Keratinocyte (primary cell): Measurements from ENCODE around the gene KRTAP4-2. TPM values are rescaled to one million over a fixed set of nuclear protein-coding genes. Genes with fewer than 3 reads are reported as not detected.

ENCODE experiments used
- DNase-seq: peaks from one replicate; pipeline ENCODE4 v3.0.0-alpha.2; 2011; ENCODE audit warnings: low read depth, missing footprints, low spot score
- FAIRE-seq: peaks from 2 replicates; lab custom pipeline; 2011; peaks lifted over from hg19 to GRCh38; lab: Jason Lieb, UNC
- H2AFZ ChIP-seq: 2 replicates; pipeline ENCODE4 v1.6.0; 2012; ENCODE audit warnings: low read length, control low read depth, inconsistent platforms; ENCODE audit not compliant: control insufficient read depth
- H3K27ac ChIP-seq: 2 replicates; pipeline ENCODE4 v1.5.1; 2011; ENCODE audit warnings: low read length; ENCODE audit not compliant: control insufficient read depth, insufficient read depth
- H3K27me3 ChIP-seq: 3 replicates; pipeline ENCODE4 v1.6.0; 2011; ENCODE audit warnings: low read length; ENCODE audit not compliant: control insufficient read depth, insufficient read depth; ENCODE audit errors: extremely low read depth
- H3K36me3 ChIP-seq, 2 experiments: 2 replicates in 1 of 2; 3 replicates in 1 of 2; pipeline ENCODE4 v1.5.1; 2011; ENCODE audit warnings: low read length in 2 of 2, mild to moderate bottlenecking in 1 of 2; ENCODE audit not compliant: control insufficient read depth in 2 of 2, insufficient read depth in 2 of 2; ENCODE audit errors: extremely low read depth in 1 of 2
- H3K4me1 ChIP-seq: 3 replicates; pipeline ENCODE4 v1.5.1; 2011; ENCODE audit warnings: low read length; ENCODE audit not compliant: control insufficient read depth, insufficient read depth; ENCODE audit errors: extremely low read depth
- H3K4me2 ChIP-seq: 3 replicates; pipeline ENCODE4 v1.6.0; 2011; ENCODE audit warnings: low read depth, low read length; ENCODE audit not compliant: control insufficient read depth, insufficient read depth; ENCODE audit errors: extremely low read depth
- H3K4me3 ChIP-seq, 3 experiments: fragments of 200-600 bp in 1 of 3; sonication (generic) in 1 of 3; 2 replicates in 2 of 3; 3 replicates in 1 of 3; pipeline ENCODE4 v1.5.1; 2011 to 2016; ENCODE audit warnings: low read length in 3 of 3, mild to moderate bottlenecking in 3 of 3, control low read depth in 2 of 3, inconsistent platforms in 1 of 3, low read depth in 1 of 3, mixed read lengths in 1 of 3, mixed run types in 1 of 3, moderate library complexity in 1 of 3; ENCODE audit not compliant: control insufficient read depth in 2 of 3, insufficient read depth in 2 of 3; ENCODE audit errors: extremely low read depth in 1 of 3
- H3K79me2 ChIP-seq: 2 replicates; pipeline ENCODE4 v1.6.0; 2012; ENCODE audit warnings: low read length; ENCODE audit not compliant: control insufficient read depth, insufficient read depth
- H3K9ac ChIP-seq: 3 replicates; pipeline ENCODE4 v1.6.0; 2011; ENCODE audit warnings: low read length; ENCODE audit not compliant: control insufficient read depth, insufficient read depth; ENCODE audit errors: extremely low read depth
- H3K9me1 ChIP-seq: 3 replicates; pipeline ENCODE4 v1.6.0; 2011; ENCODE audit warnings: low read length; ENCODE audit not compliant: control insufficient read depth, insufficient read depth; ENCODE audit errors: extremely low read depth
- H3K9me3 ChIP-seq: 2 replicates; pipeline ENCODE4 v1.5.1; 2012; ENCODE audit warnings: low read depth, low read length; ENCODE audit not compliant: control insufficient read depth
- H4K20me1 ChIP-seq: 3 replicates; pipeline ENCODE4 v1.6.0; 2011; ENCODE audit warnings: low read length; ENCODE audit not compliant: control insufficient read depth, insufficient read depth; ENCODE audit errors: extremely low read depth
- EZH2 ChIP-seq: IDR thresholded peaks from one replicate; pipeline ENCODE4 v1.6.1; 2012; ENCODE audit warnings: inconsistent platforms, mild to moderate bottlenecking, low read length, moderate library complexity
- dilution Hi-C: fragments of 300-500 bp; cut with MboI; formaldehyde crosslinking; loops from one replicate; pipeline ENCODE4 v1.7.0; 2020; ENCODE audit warnings: low sequenced_read_pairs; ENCODE audit not compliant: extremely low pct_ligation_motif_present
- polyA plus RNA-seq, 5 experiments: library from polyadenylated mRNA; depleted of rRNA in 3 of 5; stranded (reverse) in 3 of 5; stranded (forward) in 1 of 5; unstranded in 1 of 5; fragments of >200 nt; gene quantifications; 1 replicate in 1 of 5; 2 replicates in 3 of 5; 3 replicates in 1 of 5; pipeline versions ENCODE4 v1.2.1 to v1.2.3, GENCODE V29; 2011 to 2012; ENCODE audit warnings: missing spikeins in 2 of 5, low read depth in 1 of 5, low replicate concordance in 1 of 5
- TF ChIP-seq, protein P1 (sequence below), 3 experiments: IDR thresholded peaks in 1 of 3; conservative IDR thresholded peaks in 1 of 3; optimal IDR thresholded peaks in 1 of 3; 2 replicates in 2 of 3; 3 replicates in 1 of 3; pipeline versions ENCODE3 to v1.5.1; 2011; ENCODE audit warnings: low read length in 3 of 3, mild to moderate bottlenecking in 3 of 3, moderate library complexity in 2 of 3, control low read depth in 1 of 3, inconsistent platforms in 1 of 3; ENCODE audit not compliant: insufficient read depth in 2 of 3; ENCODE audit errors: extremely low read depth in 1 of 3

The KRTAP4-2 gene
- polyA plus RNA-seq, 1 donor (not counting 4 experiments of a cell fraction or from before 2014, with no cell fraction given): not detected

DNA sequence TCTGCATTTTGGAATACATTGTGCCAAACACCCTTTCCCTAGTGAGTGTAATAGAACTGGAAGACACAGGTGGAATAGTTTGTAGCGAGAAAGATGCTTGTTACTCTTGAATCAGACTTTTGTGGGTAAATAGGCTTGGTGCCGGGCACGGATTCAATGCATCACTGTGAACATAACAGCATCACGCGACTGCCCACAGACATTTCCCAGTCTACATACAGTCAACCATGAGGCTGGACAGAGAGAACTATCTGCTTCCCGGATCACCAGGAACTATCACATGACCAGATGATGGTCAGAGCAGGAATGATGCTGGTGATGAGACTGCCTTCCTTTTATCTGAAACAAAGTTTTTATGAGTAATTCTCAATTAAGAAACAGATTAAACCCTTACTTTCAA, 48.0 kb upstream of the KRTAP4-2 start:
- no peaks in the 10 kb centered on the region for H3K9me1 ChIP-seq
- no peak overlapping the region for H2AFZ ChIP-seq
- TF ChIP-seq, protein P1, sequence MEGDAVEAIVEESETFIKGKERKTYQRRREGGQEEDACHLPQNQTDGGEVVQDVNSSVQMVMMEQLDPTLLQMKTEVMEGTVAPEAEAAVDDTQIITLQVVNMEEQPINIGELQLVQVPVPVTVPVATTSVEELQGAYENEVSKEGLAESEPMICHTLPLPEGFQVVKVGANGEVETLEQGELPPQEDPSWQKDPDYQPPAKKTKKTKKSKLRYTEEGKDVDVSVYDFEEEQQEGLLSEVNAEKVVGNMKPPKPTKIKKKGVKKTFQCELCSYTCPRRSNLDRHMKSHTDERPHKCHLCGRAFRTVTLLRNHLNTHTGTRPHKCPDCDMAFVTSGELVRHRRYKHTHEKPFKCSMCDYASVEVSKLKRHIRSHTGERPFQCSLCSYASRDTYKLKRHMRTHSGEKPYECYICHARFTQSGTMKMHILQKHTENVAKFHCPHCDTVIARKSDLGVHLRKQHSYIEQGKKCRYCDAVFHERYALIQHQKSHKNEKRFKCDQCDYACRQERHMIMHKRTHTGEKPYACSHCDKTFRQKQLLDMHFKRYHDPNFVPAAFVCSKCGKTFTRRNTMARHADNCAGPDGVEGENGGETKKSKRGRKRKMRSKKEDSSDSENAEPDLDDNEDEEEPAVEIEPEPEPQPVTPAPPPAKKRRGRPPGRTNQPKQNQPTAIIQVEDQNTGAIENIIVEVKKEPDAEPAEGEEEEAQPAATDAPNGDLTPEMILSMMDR (optimal IDR thresholded peaks at IDR 0.05 in 1 of 3, IDR thresholded peaks at IDR 0.05 in 1 of 3, conservative IDR thresholded peaks at IDR 0.05 in 1 of 3; ENCODE audit: extremely low read depth in 1 of 3, insufficient read depth in 2 of 3, low read length in 3 of 3): no peak
- no peak for TF ChIP-seq EZH2
- no peaks in the 10 kb centered on the region for H4K20me1 ChIP-seq
- no peak overlapping the region for H3K27ac ChIP-seq
- dilution Hi-C loops: no loop called here
- no peak overlapping the region for H3K4me2 ChIP-seq
- no peaks in the 10 kb centered on the region for H3K4me1 ChIP-seq
- DNase-seq (no peak), FAIRE-seq (no peak)
- no peaks in the 10 kb centered on the region for H3K27me3 ChIP-seq
- no peaks in the 10 kb centered on the region for H3K36me3 ChIP-seq
- no peak overlapping the region for H3K4me3 ChIP-seq
- H3K79me2 ChIP-seq: no peaks in the 10 kb centered on the region
- no peak overlapping the region for H3K9ac ChIP-seq
- no peaks in the 10 kb centered on the region for H3K9me3 ChIP-seq

DNA sequence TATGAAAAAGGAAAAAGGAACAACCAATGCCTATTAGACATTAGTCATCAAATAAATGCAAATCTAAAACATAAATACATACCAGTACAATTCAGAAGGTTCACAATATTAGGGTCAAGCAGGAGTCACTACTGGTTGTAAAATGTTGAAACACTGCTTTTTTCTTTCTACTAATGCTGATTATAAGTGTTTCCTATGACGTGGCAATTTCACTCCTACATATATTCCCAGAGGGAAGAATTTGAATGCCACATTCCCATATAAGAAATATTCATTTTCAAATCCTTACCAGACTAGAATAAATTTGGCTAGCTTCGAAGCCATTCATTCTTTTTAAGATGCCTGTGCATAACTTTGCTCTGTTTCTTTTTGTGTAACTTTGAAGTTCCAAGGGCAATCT, 45.8 kb upstream of the KRTAP4-2 start:
- H3K9me1 ChIP-seq: no peaks in the 10 kb centered on the region
- dilution Hi-C loops: no loop called here
- no peaks in the 10 kb centered on the region for H3K36me3 ChIP-seq
- DNase-seq (no peak), FAIRE-seq (no peak)
- TF ChIP-seq, protein P1 (optimal IDR thresholded peaks at IDR 0.05 in 1 of 3, IDR thresholded peaks at IDR 0.05 in 1 of 3, conservative IDR thresholded peaks at IDR 0.05 in 1 of 3; ENCODE audit: extremely low read depth in 1 of 3, insufficient read depth in 2 of 3, low read length in 3 of 3): no peak
- TF ChIP-seq EZH2: no peak
- H4K20me1 ChIP-seq: no peaks in the 10 kb centered on the region
- H3K79me2 ChIP-seq: no peaks in the 10 kb centered on the region
- H2AFZ ChIP-seq: no peak overlapping the region
- H3K27ac ChIP-seq: no peak overlapping the region
- H3K4me2 ChIP-seq: no peak overlapping the region
- H3K4me3 ChIP-seq: no peak overlapping the region
- no peaks in the 10 kb centered on the region for H3K4me1 ChIP-seq
- H3K9ac ChIP-seq: no peak overlapping the region
- no peaks in the 10 kb centered on the region for H3K27me3 ChIP-seq
- no peaks in the 10 kb centered on the region for H3K9me3 ChIP-seq
